DOHH2 (cell line): ENCODE measurements around the gene LAMTOR3.
A peak's percentile ranks its signal among the peaks of the same experiment; 100 is the strongest.

ENCODE experiments used
- H3F3A ChIP-seq: fragments of 200-600 bp; sonication (generic), shearing (Covaris generic); 2 replicates; pipeline ENCODE4 v1.6.0; 2016; ENCODE audit warnings: antibody characterized with exemption, mild to moderate bottlenecking; ENCODE audit not compliant: control insufficient read depth, insufficient read depth
- H3K27ac ChIP-seq: fragments of 200-600 bp; sonication (generic); 2 replicates; pipeline ENCODE4 v1.5.1; 2014; ENCODE audit warnings: low read depth, mild to moderate bottlenecking, low read length, moderate library complexity
- H3K27me3 ChIP-seq: fragments of 200-600 bp; sonication (generic); 2 replicates; pipeline ENCODE4 v1.6.1; 2014; ENCODE audit warnings: mild to moderate bottlenecking, low read length, mixed read lengths; ENCODE audit not compliant: control insufficient read depth
- H3K36me3 ChIP-seq: fragments of 200-600 bp; sonication (generic); 2 replicates; pipeline ENCODE4 v1.6.1; 2014; ENCODE audit warnings: mild to moderate bottlenecking, low read length, moderate library complexity, mixed read lengths; ENCODE audit not compliant: control insufficient read depth
- H3K4me1 ChIP-seq: fragments of 200-600 bp; sonication (generic); 2 replicates; pipeline ENCODE4 v1.6.1; 2014; ENCODE audit warnings: mild to moderate bottlenecking, low read length, mixed read lengths; ENCODE audit not compliant: control insufficient read depth
- H3K4me2 ChIP-seq: fragments of 200-600 bp; sonication (generic); 2 replicates; pipeline ENCODE4 v1.6.0; 2014; ENCODE audit warnings: mild to moderate bottlenecking, low read length, moderate library complexity
- H3K4me3 ChIP-seq: fragments of 200-600 bp; sonication (generic); 2 replicates; pipeline ENCODE4 v1.5.1; 2014; ENCODE audit warnings: mild to moderate bottlenecking, low read length, mixed read lengths
- H3K79me2 ChIP-seq: fragments of 200-600 bp; sonication (generic); 2 replicates; pipeline ENCODE4 v1.6.1; 2014; ENCODE audit warnings: mild to moderate bottlenecking, low read length, mixed read lengths; ENCODE audit not compliant: control insufficient read depth
- H3K9me2 ChIP-seq: fragments of 200-600 bp; sonication (generic); replicated peaks from 2 replicates; pipeline ENCODE4 v1.6.1; 2014; ENCODE audit warnings: mild to moderate bottlenecking, low read length, mixed read lengths; ENCODE audit not compliant: control insufficient read depth
- H3K9me3 ChIP-seq: fragments of 200-600 bp; sonication (generic); 2 replicates; pipeline ENCODE4 v1.6.1; 2014; ENCODE audit warnings: antibody characterized with exemption, low read length, mixed read lengths; ENCODE audit not compliant: control insufficient read depth, insufficient read depth
- H4K20me1 ChIP-seq: fragments of 200-600 bp; sonication (generic); 2 replicates; pipeline ENCODE4 v1.6.0; 2014; ENCODE audit warnings: low read depth, mild to moderate bottlenecking, antibody characterized with exemption, low read length, moderate library complexity; ENCODE audit not compliant: control insufficient read depth, insufficient read depth
- EZH2phosphoT487 ChIP-seq: fragments of 200-600 bp; sonication (generic); IDR thresholded peaks from 2 replicates; pipeline ENCODE4 v1.6.1; 2017; ENCODE audit warnings: borderline replicate concordance, mild to moderate bottlenecking, antibody characterized with exemption, low read length, moderate library complexity, mixed read lengths
- TF ChIP-seq, protein P1 (sequence below): fragments of 200-600 bp; sonication (generic); IDR thresholded peaks from one replicate; pipeline ENCODE4 v1.5.1; 2014; ENCODE audit warnings: antibody characterized with exemption, mild to moderate bottlenecking, low read depth, low read length; ENCODE audit not compliant: poor library complexity, severe bottlenecking

The LAMTOR3 gene, protein sequence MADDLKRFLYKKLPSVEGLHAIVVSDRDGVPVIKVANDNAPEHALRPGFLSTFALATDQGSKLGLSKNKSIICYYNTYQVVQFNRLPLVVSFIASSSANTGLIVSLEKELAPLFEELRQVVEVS

DNA sequence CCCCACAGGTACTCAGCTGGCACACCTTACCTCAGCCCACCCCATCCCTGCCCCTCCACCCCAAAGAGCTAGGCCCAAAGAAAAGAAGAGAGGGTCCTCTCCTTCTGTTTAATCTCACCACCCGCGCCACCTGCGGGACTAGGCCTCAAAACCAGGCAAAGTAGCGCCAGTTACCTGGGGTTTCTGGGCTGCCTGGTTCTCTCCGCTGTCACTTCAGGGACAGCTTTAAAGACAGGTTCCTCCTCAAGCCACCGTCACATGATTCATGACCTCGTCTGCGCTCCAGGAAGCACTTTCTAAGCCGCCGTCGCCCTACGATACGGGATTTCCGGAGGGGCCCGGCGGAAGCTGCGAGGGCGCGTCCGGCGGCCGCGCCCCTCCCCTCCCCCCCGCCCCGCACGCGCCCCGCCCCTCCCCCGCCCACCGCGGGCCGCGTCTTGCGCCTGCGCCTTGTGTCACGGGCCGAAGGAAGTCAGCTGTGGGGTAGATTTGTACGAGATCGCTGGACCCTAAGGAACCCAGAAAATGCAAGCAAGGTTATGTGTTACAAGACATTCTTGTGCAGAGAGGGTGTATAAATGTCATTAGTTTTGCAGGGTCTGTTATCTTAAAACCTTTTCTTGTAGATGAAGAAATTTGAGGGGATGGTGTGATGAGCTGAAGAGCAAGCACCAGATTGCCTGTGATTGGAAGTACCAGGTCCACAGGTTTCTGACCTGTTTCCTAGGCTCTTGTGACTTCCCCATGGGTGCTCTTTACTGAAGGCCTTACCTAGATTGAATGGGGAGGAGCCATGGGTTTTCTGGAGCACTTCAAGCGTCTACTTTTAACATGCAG, at the start of gene LAMTOR3:
LAMTOR3 (minus strand) TSS at position 267 of the 837 bp plus-strand sequence. CDS start 464 bp downstream, outside the sequence.
- Histone ChIP-seq H3K79me2 (peaks cover 26% of the 10 kb centered on the region), H3K4me1 (peaks cover 15% of the 10 kb centered on the region), H3K4me3 (peak within 1 kb of the TSS; percentile 94), H3K36me3 (0 out of 2 replicates have a peak, but pooled peaks cover 4% of the 10 kb centered on the region), H3K9me2 (no peaks in the 10 kb centered on the region), H3F3A (peaks cover 18% of the 10 kb centered on the region), H3K4me2 (peak within 1 kb of the TSS; percentile 89), H3K9me3 (no peaks in the 10 kb centered on the region), H4K20me1 (no peaks in the 10 kb centered on the region), H3K27me3 (no peaks in the 10 kb centered on the region), H3K27ac (peak within 1 kb of the TSS; percentile 25; the same call in 1 of the 2 replicates)
- TF ChIP-seq, protein P1, sequence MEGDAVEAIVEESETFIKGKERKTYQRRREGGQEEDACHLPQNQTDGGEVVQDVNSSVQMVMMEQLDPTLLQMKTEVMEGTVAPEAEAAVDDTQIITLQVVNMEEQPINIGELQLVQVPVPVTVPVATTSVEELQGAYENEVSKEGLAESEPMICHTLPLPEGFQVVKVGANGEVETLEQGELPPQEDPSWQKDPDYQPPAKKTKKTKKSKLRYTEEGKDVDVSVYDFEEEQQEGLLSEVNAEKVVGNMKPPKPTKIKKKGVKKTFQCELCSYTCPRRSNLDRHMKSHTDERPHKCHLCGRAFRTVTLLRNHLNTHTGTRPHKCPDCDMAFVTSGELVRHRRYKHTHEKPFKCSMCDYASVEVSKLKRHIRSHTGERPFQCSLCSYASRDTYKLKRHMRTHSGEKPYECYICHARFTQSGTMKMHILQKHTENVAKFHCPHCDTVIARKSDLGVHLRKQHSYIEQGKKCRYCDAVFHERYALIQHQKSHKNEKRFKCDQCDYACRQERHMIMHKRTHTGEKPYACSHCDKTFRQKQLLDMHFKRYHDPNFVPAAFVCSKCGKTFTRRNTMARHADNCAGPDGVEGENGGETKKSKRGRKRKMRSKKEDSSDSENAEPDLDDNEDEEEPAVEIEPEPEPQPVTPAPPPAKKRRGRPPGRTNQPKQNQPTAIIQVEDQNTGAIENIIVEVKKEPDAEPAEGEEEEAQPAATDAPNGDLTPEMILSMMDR: no peak
- no peak for TF ChIP-seq EZH2phosphoT487

DNA sequence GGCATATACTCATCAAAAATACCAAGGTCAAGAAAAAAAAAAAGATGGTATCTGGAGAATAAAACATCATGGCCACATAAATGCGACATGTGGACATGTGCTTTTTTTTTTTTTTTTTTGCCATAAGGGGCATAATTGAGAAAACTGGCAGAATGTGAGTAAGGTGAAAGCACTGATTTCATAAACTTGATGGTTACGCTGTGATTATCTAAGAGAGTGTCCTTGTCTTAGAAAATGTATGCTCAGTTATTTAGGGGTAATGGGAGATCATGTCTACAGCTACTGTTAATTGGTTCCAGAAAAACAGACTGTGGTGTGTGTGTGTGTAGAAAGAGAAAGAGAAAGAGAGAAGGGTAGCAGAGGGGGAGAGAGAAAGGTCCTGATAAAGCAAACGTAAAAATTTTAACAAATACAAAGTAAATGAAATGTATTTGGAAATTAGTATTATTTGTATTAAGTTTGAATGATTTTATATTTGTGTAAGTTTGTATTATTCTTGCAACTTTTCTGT, 44.1 kb upstream of the LAMTOR3 start:
- H3K9me2 ChIP-seq: no peaks in the 10 kb centered on the region
- TF ChIP-seq EZH2phosphoT487: no peak
- TF ChIP-seq, protein P1: no peak
- peaks cover 96% of the 10 kb centered on the region for H3K79me2 ChIP-seq
- peaks cover 61% of the 10 kb centered on the region for H3K36me3 ChIP-seq
- H4K20me1 ChIP-seq: no peaks in the 10 kb centered on the region
- H3K4me1 ChIP-seq: peaks cover 5% of the 10 kb centered on the region
- H3K4me2 ChIP-seq: no peak overlapping the region
- no peaks in the 10 kb centered on the region for H3K27me3 ChIP-seq
- H3K27ac ChIP-seq: no peak overlapping the region
- H3K4me3 ChIP-seq: no peak overlapping the region
- H3K9me3 ChIP-seq: 0 out of 2 replicates have a peak, but pooled peaks cover 3% of the 10 kb centered on the region
- H3F3A ChIP-seq: peaks cover 10% of the 10 kb centered on the region; the same call in 1 of the 2 replicates

DNA sequence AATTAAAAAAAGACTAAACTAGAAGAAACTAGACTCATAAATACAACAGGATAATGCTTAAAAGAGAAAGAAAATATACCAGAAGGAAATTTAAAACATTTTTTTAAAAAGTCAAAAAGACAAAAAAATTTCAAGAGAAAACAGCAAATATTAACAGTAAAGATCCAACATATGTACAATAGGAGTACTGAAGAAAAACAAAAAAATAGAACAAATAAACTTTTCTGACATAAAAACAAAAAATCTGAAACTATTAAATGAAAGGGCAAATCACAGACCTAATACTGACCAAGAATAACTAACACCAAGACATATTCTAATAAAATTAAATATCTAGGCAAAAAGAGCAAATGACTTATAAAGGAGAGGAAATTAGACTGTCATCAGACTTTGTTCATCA, 40.7 kb upstream of the LAMTOR3 start:
- TF ChIP-seq EZH2phosphoT487: no peak
- TF ChIP-seq, protein P1: no peak
- no peaks in the 10 kb centered on the region for H4K20me1 ChIP-seq
- H3K9me3 ChIP-seq: 0 out of 2 replicates have a peak, but pooled peaks cover 3% of the 10 kb centered on the region
- H3K27me3 ChIP-seq: no peaks in the 10 kb centered on the region
- no peak overlapping the region for H3K4me2 ChIP-seq
- H3K27ac ChIP-seq: no peak overlapping the region
- H3K4me1 ChIP-seq: no peaks in the 10 kb centered on the region
- H3K4me3 ChIP-seq: no peak overlapping the region
- H3F3A ChIP-seq: peaks cover 6% of the 10 kb centered on the region; the same call in 1 of the 2 replicates
- peaks cover 59% of the 10 kb centered on the region for H3K36me3 ChIP-seq
- H3K9me2 ChIP-seq: no peaks in the 10 kb centered on the region
- peaks cover 95% of the 10 kb centered on the region for H3K79me2 ChIP-seq
